Gastrocnemius medialis (tissue), 4 donors: ENCODE data around the gene SV2C.

ENCODE experiments used
- CTCF ChIP-seq, 5 experiments: fragments of 450-650 bp in 3 of 5; fragments of 200-600 bp in 2 of 5; sonication (generic) in 2 of 5; IDR thresholded peaks in 4 of 5; conservative IDR thresholded peaks in 1 of 5; 1 replicate in 4 of 5; 2 replicates in 1 of 5; pipeline ENCODE4 v1.5.1; 2016 to 2019; ENCODE audit warnings: antibody characterized with exemption in 5 of 5, mild to moderate bottlenecking in 3 of 5, moderate library complexity in 3 of 5
- POLR2A ChIP-seq, 2 donors: fragments of 450-650 bp; IDR thresholded peaks; one replicate each; pipeline ENCODE4 v1.6.1; 2017; ENCODE audit warnings: antibody characterized with exemption in 2 of 2, mild to moderate bottlenecking in 2 of 2, moderate library complexity in 2 of 2

GRCh38 chr5:76371960-76372322 is 288.8 kb downstream of the SV2C start:
- TF ChIP-seq CTCF (IDR thresholded peaks at IDR 0.05 in 4 of 5, conservative IDR thresholded peaks at IDR 0.05 in 1 of 5) (no peak), POLR2A (IDR thresholded peaks at IDR 0.05) (no peak)
